Right hindlimb (tissue), 1 donor: Measurements from ENCODE around the gene CCL1.

Experiments
- DNase-seq: peaks from one replicate; pipeline ENCODE4 v3.0.0-alpha.2; 2018

The CCL1 gene

GRCh38 chr17:34363183-34363661 lies at the start of gene CCL1:
Gene CCL1, minus strand, starts transcription at chr17:34363233. Its CDS starts 72 bp downstream, at chr17:34363161.
- DNase-seq = no peak

DNA sequence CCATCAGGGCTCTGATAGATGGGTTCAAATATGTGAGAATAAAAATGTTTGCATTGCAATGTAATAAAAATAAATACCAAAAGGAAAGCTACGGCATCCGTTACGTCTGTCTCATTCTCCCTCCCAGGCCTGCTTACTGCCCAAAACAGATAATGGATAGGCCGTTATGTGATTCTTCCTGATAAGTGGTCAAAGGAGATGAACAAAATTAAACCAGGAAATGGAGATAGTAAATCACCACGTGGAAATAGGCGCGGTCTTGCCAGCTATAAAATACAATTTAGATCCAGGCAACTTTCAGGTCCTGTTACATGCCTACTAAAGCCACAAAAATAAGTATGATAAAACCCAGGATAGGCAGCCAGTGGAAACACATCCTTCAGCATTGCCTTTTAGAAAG lies 49.5 kb upstream of the CCL1 start:
- no peak for DNase-seq

DNA sequence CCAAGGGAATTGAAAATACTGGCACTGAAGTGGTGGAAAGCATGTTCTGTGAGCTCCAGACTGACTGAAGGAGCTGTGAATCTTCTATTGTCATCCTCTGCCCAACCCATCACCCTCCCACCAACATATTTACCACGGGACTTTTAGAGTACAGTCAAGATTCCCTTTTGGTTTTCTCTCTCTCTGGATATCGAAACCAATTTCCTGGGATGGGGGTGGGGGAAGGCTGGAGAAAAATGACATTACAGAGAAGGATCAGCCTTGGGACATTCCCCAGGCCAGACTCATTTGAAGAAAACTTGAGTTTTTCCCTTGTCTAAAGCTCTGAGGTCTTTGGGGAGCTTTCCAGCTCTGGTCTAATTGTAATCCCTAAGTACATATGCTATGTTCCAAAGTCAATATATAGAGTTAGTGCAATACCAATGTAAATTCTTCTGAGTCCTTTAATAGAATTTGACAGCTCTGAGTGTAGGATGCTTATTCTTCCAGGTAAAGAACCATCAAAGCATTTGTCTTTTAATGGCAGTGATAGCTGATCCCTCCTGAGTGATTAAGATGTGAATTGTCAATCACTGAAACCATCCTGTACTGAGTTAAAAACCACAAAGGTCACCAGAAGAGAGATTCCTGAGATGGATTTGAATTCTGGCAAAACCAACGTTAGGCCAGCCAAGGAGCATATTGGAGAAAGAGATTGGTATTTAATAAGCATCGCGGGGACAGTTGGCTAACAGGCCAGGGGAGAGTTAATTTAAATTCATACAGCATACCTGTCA lies 48.8 kb upstream of the CCL1 start:
- DNase-seq = no peak

GRCh38 chr17:34409352-34409751 lies 46.3 kb upstream of the CCL1 start:
- no peak for DNase-seq

- no peak for DNase-seq
Observed at GRCh38 chr17:34408439-34408838, 45.4 kb upstream of the CCL1 start.

DNA sequence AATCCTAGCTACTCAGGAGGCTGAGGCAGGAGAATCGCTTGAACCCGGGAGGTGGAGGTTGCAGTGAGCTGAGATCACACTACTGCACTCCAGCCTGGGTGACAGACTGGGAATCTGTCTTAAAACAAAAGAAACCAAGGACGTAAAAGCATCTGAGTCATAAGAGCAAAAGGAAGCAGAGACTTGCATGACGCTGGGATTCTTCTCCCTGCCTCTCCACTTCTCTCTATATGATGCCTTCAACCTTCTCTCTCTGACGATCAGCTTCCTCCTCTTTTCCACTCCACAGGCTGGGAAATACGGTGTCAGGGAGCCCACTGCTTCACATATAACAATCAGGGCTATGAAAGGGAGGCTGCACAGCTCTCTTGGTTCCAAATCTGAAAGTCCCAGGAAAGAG lies 43.2 kb upstream of the CCL1 start:
- DNase-seq = no peak

DNA sequence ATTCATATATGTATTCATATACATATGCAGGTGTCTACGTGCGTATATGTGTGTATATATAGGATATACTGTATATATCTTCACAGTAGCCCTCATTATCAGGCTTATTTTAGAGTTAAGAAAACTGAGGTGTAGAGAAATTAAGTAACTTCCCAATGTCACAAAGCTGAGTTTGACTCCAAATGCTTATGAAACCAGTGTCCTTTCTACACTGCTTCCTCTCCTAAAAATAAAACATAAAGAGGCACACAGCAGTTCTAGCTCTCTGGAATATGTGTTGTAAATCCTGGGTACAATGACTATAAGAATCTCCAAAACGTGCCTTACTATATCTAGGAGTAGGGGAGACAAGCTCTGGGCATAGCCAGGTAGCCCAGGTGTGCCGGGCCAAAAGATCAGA lies 40.0 kb upstream of the CCL1 start:
- DNase-seq = no peak

DNA sequence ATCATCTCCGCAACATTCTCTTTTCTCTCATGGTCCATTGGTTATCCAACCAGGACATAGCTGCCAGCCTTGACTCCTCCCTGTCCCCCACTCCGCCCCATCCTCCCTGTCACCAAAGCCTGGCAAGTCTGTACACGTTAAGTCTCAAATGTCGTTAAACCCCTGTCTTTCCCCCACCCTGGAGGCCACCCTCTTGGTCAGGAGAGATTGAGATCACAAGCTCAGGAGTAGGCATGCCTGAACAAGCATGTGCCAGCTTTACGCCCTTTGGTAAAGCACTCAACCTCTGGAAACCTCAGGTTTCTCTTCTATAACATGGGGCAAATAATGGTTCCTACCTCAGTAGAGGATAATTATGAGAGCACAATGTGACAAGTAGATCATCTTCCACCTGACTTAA lies 38.1 kb upstream of the CCL1 start:
- no peak for DNase-seq

DNA sequence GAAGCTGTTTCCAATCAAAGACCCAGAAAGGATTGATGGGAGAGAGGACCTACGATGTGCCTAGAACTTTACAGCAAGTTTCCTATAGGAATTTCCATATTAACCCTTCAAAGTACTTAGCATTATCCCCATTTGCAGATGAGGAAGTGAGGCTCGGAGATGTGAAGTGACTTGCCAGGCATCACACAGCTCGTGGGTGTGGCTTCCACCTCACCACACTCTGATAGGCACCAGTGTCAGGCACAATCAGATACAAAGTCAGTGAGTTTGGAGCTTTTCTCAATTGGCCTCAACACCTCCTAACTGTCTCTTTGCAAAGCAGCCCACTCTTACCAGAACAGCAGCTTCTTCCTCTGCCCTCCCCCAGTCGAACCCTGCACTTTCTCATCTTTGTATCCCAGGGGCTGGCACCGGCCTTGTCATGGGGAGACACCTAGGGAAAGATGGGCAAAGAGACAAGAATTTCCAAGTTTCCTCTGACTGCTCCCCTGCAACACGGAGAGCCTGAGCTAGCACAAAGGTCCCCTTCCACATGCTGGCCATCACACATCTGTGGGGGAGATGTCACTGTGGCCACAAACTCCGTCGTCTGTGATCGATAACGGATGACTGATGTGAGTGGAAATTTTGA lies 37.4 kb upstream of the CCL1 start:
- DNase-seq = no peak

DNA sequence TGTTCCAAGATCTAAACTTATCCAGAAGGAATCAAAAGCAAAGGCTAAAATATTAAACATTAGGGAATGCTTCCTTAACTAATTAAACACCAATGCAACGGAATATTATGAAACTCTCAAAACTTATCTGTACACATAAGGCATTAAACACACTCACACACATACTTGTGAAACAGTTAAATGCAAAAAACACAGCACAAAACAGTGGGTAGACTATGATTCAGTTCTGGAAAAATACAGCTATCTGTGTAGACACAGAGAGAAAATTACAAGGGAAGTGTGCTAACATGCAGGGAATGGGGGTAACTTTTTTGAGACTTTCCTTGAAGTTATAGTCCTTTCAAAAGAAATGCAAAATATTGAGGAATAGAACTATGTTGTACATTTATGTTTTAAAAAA lies 36.7 kb upstream of the CCL1 start:
- no peak for DNase-seq

GRCh38 chr17:34398990-34399389 lies 36.0 kb upstream of the CCL1 start:
- DNase-seq = no peak

DNA sequence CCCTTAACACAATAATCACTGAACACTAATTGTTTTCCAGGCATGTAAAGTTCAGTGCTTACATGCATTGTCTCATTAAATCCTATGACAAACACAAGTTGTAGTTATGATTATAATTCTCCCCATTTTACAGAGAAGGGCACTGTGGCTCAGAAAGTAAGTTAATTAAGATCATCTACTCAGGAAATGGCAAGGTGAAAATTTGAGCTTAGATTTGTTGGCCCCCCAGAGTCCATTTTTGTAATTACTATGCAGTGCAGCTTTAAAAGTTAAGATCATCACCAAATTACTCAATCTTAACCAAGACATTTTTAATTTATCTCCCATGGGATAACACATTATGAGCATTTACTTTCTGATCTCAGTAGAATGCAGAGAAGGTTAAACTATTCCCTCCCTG lies 34.2 kb upstream of the CCL1 start:
- no peak for DNase-seq

- no peak for DNase-seq
Observed at GRCh38 chr17:34393401-34393800, 30.4 kb upstream of the CCL1 start.

- no peak for DNase-seq
Observed at GRCh38 chr17:34391241-34391640, 28.2 kb upstream of the CCL1 start.

DNA sequence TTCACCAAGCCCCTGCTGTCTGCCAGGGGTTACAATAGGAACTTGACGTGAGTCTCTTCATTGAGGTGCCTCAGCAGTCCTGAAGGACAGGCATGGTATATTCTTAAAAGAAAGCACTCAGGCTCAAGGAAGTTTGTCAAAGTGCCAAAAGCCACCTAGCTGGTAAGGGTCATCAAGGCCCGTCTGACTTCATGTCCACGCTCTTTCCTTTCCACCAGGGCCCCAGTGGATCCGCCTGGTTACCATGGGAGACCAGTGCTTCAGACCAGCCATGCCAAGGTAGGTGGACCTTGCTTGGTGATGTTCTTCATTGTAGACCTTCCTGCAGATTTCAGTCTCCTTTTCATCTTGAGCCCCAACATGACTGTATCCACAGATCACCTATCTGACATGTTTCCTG lies 27.6 kb upstream of the CCL1 start:
- no peak for DNase-seq

DNA sequence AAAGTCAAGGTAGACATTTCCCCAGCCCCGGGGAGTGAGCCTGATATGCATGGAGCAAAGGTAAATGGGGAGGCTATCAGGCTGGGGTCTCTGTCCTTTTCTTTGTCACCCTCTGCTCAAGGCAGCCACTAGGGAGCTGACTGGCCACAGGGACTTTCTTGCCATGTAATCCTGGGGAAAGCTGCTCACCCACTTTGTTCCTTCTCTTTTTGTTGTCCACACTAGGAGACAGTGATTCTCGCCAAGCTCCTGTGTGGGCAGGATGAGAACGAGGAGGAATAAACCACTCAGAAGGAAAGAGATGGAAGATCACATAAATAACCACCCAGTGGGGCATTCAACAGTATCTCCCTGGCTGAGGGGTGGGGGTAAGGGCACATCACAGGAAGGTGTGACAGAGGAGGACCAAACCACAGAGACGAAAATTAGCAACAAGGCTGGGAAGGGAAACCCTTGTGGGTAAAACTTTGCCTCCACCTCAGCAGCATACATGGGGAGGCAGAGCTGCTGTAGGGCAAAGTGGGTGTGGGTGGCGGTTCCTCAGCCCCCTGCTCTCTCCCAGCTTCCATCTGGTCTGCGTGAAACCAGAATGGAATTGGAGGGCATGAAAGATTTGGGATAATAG lies 26.2 kb upstream of the CCL1 start:
- DNase-seq = no peak

- no peak for DNase-seq
Observed at GRCh38 chr17:34387566-34387965, 24.5 kb upstream of the CCL1 start.

DNA sequence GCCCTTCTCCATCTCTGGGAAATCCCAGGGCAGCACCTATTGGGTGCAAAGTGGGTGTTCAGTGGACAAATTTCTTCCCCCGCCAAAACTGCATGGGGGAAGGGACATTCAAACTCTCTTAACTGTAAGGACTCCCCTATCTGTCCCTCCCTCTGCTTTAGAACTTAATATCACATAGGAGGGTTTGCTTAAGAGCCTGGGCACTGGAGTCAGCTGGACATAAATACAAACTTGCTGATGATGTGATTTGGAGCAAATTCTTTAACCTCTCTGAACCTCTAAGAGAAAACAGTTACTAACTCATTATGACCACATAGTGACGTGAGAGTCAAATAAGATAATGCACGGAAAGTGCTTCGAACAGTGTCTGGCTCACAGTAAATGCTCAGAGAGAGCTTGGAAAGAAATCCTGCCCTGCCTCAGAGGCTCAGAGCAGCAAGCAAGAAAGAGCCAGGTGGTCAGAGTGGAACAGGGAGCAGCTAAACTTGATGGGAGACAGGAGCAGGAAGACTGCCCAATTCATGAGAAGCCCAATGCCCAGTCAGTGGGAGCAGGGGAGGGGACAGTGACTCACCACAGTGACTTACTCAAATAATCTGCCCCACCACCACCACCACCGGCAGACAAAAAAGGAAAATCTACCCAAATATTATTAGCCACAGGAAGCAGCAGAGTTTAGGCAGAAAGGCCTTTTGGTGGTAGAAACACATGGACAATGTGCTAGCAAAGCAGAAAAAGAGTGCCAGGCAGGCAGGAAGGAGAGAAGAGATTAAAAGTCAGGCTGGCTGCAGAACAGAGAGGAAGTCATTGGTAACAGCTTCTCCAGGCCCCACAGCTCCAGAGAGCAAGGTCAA lies 23.9 kb upstream of the CCL1 start:
- DNase-seq = no peak

GRCh38 chr17:34386343-34386696 lies 23.3 kb upstream of the CCL1 start:
- DNase-seq = no peak

DNA sequence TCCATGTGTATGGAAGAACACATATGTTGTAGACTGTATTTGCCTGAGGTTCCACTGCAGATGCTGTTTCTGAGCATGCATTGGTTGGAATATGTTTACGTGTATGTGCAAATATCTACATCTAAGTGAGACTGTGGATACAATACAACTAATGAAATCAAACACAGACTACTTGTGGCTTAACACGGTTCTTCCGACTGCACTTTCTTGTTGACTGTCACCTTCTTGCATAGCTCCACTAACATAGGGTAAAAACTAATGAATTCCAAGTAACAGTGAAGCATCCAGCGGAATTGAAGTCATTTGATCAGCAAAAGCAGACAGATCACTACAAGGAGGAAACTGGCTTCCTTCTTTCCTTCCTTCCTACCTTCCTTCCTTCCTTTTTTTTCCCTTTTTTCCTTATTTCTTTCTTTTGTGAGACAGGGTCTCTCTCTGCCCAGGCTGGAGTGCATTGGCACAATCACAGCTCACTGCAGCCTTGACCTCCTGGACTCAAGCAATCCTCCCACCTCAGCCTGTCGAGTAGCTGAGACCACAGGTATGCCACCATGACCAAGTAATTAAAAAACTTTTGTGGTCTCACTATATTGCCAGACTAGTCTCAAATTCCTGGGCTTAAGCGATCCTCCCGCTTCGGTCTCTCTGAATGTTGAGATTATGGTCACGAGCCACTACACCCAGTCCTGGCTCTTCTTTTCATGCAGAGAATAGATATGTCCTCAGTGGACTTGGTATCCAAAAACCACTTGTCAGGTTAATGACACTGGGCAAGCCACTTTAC lies 22.0 kb upstream of the CCL1 start:
- DNase-seq = no peak

DNA sequence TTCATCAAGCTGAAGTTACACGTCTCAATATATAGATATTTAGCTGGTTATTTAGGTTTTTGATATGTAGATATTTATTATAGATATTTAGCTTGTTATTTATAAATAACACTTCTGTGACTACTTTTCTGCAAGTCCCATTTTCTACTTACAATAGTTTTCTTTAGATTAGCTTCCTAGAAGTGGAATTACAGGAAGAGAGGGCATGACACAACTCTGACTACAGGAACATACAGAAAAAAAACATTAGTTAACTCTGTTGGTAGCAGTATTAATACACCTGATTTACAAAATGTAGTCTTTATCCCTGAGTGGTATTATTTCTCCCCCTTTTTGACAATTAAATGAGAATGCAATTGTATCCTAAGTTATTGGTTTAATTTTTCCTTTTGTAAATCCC lies 21.2 kb upstream of the CCL1 start:
- no peak for DNase-seq

DNA sequence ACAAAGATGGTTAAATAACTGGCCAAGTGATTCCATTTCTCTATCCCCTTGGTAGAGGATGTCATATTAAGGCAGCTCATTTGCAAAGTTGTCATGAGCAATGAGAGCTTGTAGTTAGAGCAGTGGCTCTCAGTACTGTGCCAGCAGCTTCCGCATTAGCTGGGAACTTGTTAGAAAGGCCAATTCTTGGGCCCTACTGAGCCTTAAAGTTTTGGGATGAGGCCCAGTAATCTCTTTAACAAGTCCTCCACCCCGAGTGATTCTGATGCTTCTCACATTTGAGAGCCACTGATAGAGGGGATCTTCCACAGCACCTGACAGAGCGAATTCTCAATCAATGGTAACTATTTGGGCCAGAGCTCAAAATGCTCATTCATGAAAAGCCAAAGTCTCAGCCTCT lies 20.2 kb upstream of the CCL1 start:
- DNase-seq = no peak
